Peyer's patch (tissue), 4 donors: ENCODE results near the gene EVL. TPM values are rescaled to one million over a fixed set of nuclear protein-coding genes. Genes with fewer than 3 reads are reported as not detected.

ENCODE experiments used
- DNase-seq, 3 donors: peaks; one replicate each; pipeline ENCODE4 v3.0.0-alpha.2; 2017 to 2019
- H3K27ac ChIP-seq, 4 donors: fragments of 200-600 bp; sonication (generic); one replicate each; pipeline ENCODE4 v1.5.1; 2016 to 2019
- H3K27me3 ChIP-seq, 2 donors: fragments of 200-600 bp; sonication (generic); one replicate each; pipeline ENCODE4 v1.5.1; 2019
- H3K36me3 ChIP-seq, 3 donors: fragments of 200-600 bp; sonication (generic); one replicate each; pipeline ENCODE4 v1.5.1; 2016 to 2019
- H3K4me1 ChIP-seq, 4 donors: fragments of 200-600 bp; sonication (generic); one replicate each; pipeline ENCODE4 v1.5.1; 2016 to 2019
- H3K4me3 ChIP-seq, 4 donors: fragments of 200-600 bp; sonication (generic); 1 replicate in 3 of 4; 2 replicates in 1 of 4; pipeline ENCODE4 v1.5.1; 2016 to 2019; ENCODE audit warnings: mild to moderate bottlenecking in 1 of 4
- H3K9me3 ChIP-seq, 4 donors: fragments of 200-600 bp; sonication (generic); one replicate each; pipeline ENCODE4 v1.5.1; 2016 to 2019; ENCODE audit warnings: mild to moderate bottlenecking in 1 of 4
- POLR2A ChIP-seq, 2 donors: fragments of 450-650 bp; IDR thresholded peaks; one replicate each; pipeline ENCODE4 v1.5.1; 2017; ENCODE audit warnings: antibody characterized with exemption in 2 of 2, mild to moderate bottlenecking in 2 of 2, moderate library complexity in 2 of 2
- total RNA-seq, 4 donors: library from RNA; depleted of rRNA; stranded (reverse); fragments of >200 nt; gene quantifications; one replicate each; pipeline ENCODE4 v1.1.0, GENCODE V29; 2016
- TF ChIP-seq, protein P1 (sequence below), 6 experiments: fragments of 450-650 bp in 4 of 6; fragments of 200-600 bp in 2 of 6; sonication (generic) in 1 of 6; IDR thresholded peaks; one replicate each; pipeline ENCODE4 v1.5.1; 2017 to 2019; ENCODE audit warnings: antibody characterized with exemption in 6 of 6, mild to moderate bottlenecking in 3 of 6, moderate library complexity in 1 of 6

Gene EVL
- total RNA-seq, 4 donors from 2014 or later, result 44.9 to 409 (median 110) TPM

DNA sequence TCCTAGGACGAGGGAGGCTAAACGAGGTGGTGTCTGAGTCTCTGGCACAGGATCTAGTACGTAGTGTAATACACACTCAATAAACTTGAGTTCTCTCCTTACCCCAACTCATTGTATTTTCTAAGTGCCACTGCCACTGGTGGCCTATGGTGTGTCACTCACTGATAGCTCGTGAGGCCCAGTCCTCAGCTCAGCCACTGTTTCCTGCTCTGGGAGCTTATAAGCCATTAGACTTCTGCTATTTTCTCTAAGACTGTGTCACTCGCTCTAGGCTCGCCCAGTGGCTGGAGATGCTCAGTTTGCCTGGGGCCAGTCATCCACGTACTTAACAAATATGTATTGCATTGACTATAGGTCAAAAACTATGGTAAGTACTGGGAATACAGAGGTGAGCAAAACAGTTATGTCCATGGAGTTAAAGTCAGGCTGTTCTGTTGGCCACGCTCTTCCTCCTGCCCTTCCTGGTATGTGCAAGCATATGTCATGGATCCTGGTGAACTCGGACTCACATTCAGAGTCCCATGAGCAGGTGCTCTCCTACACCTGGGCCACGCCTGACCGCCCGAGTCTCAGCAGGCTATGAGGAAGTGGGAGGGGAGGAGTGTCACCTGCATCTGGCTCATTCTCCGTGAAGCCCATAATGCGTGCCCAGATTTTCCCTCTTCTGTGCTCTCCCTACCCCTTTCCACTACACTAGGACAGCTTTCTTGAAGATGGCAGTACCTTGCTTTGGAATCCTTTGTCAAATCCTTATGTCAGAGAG lies 52.6 kb downstream of the EVL start:
- peak in 2 of 3 donors; percentile 72 to 77 for DNase-seq
- Histone ChIP-seq H3K36me3 (no peaks in the 10 kb centered on the region), H3K9me3 (no peaks in the 10 kb centered on the region), H3K4me3 (no peak overlapping the region), H3K27ac (no peak overlapping the region), H3K4me1 (no peaks in the 10 kb centered on the region), H3K27me3 (no peaks in the 10 kb centered on the region)
- TF ChIP-seq, protein P1, sequence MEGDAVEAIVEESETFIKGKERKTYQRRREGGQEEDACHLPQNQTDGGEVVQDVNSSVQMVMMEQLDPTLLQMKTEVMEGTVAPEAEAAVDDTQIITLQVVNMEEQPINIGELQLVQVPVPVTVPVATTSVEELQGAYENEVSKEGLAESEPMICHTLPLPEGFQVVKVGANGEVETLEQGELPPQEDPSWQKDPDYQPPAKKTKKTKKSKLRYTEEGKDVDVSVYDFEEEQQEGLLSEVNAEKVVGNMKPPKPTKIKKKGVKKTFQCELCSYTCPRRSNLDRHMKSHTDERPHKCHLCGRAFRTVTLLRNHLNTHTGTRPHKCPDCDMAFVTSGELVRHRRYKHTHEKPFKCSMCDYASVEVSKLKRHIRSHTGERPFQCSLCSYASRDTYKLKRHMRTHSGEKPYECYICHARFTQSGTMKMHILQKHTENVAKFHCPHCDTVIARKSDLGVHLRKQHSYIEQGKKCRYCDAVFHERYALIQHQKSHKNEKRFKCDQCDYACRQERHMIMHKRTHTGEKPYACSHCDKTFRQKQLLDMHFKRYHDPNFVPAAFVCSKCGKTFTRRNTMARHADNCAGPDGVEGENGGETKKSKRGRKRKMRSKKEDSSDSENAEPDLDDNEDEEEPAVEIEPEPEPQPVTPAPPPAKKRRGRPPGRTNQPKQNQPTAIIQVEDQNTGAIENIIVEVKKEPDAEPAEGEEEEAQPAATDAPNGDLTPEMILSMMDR (IDR thresholded peaks at IDR 0.05), result no peak
- no peak for TF ChIP-seq POLR2A (IDR thresholded peaks at IDR 0.05)

DNA sequence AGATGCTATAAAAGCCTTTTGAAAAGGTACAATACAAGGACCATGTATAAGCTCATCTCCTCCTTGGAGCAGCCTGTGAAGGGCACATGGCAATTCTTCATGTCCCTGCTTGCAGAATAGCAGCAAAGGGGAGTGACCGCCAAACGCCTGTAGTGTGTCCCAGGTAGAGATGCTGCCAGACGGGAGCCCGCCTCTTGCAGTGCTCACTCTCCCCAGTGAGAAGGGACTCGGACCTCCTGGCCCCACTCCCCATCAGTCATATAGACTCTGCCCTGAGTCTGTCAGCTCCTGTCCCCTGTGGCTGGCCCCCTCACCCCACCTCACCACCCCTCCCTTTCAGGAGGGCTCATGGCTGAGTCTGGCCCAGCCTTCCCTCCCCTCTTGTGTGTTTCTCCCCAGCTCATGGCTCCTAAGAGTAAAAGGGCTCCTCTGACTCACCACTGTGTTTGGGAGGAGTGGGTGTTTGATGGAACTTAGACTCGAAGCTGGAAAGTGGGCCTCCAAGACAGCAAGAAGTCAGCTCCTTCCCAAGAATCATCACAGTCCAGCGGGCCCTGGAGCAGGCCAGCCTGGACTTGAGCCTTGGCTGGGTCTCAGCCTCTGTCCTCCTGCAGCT lies 53.3 kb downstream of the EVL start:
- Histone ChIP-seq H3K4me3 (no peak overlapping the region), H3K36me3 (no peaks in the 10 kb centered on the region), H3K27me3 (no peaks in the 10 kb centered on the region), H3K27ac (no peak overlapping the region), H3K9me3 (no peaks in the 10 kb centered on the region), H3K4me1 (no peaks in the 10 kb centered on the region)
- TF ChIP-seq, protein P1 (IDR thresholded peaks at IDR 0.05), result no peak
- no peak for TF ChIP-seq POLR2A (IDR thresholded peaks at IDR 0.05)
- no peak for DNase-seq

DNA sequence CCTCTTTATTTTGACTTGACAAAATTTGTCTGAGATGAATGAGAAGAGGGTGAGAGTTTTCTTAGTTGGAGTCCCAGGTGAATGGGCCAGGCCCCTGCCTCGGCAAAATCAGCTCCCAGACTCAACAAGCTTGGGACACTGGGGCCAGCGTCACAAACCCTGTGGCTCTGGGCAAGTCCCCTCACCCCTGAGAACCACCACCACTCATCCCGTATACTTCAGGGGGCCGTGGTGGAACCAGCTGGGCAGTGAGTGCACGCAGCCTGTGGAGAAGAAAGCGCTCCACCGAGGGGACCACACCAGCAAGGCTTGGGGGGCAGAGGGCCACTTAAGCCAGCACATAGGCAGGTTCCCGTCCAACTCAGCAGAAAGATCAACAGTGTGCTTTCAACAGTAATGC lies 54.0 kb downstream of the EVL start:
- no peaks in the 10 kb centered on the region for H3K36me3 ChIP-seq
- no peak for DNase-seq

DNA sequence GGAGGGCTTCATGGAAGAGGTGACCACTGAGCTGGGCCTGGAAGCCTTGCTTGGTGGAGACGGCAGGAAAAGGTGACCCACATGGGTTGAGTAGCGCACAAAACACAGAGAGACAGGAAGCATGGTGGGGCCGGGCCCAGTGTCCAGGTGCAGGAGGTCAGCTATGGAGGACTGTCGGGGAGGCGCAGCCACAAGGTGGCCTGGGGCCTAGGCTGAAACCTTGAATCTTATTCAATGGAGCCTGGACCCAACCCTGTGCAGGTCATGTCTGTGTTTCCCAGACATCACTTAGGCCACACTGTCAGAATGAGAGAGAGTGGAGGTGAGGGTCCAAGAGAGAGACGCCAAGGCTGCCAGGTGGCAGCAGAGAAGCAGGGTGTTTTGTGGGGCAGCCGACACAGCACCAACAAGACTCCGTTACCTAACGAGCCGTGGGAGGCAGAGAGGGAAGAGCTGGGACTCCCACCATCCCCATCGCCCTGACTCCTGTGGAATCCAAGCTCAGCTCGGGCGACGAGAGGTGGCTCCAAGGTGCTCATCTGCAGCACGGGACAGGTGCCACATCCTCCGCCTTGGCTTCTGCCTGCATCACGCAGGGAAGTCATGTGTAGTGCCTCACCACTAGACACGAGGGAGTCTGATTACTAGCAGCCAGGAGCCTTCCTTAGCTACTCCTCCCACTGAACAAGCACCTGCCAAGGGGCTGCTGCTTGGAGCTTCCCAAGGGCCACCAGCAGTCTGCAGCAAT lies 55.5 kb downstream of the EVL start:
- no peaks in the 10 kb centered on the region for H3K9me3 ChIP-seq
- H3K4me3 ChIP-seq, result no peak overlapping the region
- no peak overlapping the region for H3K27ac ChIP-seq
- no peaks in the 10 kb centered on the region for H3K4me1 ChIP-seq
- no peaks in the 10 kb centered on the region for H3K27me3 ChIP-seq
- no peaks in the 10 kb centered on the region for H3K36me3 ChIP-seq
- no peak for DNase-seq
- no peak for TF ChIP-seq POLR2A (IDR thresholded peaks at IDR 0.05)

More for the DNA sequence above, 54.0 kb downstream of the EVL start:
- no peaks in the 10 kb centered on the region for H3K4me1 ChIP-seq
- no peak overlapping the region for H3K27ac ChIP-seq
- no peaks in the 10 kb centered on the region for H3K27me3 ChIP-seq
- TF ChIP-seq POLR2A (IDR thresholded peaks at IDR 0.05), result no peak
- TF ChIP-seq, protein P1 (IDR thresholded peaks at IDR 0.05), result no peak
- H3K4me3 ChIP-seq, result no peak overlapping the region
- H3K9me3 ChIP-seq, result no peaks in the 10 kb centered on the region

DNA sequence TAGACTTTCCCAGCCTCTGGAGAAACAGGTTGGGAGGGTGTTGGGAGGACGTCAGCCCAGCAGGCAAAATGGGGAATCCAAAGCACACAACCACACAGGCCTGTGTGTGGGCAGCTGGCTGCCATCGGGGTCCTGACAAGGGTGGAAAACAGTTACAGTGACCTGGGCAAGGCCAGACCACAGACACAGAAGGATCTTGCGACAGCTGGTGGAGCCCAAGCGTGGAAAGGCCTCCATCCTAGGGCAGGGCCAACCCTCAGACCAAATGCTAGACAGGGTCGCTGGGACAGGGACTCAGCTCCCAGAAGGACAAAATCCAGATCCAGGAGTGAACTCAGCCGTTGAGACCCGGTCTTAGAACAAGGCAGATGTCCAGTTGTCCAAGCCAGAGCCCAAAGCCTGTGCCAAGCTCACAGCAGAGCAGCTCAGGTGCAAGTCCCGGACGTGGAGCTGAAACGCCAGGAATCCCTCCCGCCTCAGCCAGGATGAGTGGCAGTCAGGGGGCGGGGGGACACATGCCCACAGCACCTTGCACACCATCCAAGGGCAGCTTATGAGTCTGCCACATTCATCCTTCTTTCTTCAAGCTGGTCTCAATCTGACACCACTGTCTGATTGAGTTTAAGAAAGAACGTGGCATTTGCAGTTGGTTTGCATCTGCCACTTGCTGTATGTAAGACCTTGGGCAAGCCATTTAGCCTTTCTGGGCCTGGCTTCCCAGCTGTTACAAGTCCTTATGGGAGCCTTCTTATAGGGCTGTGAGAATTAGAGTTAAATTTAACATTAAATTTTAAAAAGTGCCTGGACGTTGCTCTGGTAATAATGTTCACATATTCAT lies 56.6 kb downstream of the EVL start:
- DNase-seq, result no peak
- H3K4me3 ChIP-seq, result no peak overlapping the region
- no peak for TF ChIP-seq POLR2A (IDR thresholded peaks at IDR 0.05)
- TF ChIP-seq, protein P1 (IDR thresholded peaks at IDR 0.05), result no peak
- H3K9me3 ChIP-seq, result no peaks in the 10 kb centered on the region
- peaks cover 0 to 8% (median 0%) of the 10 kb centered on the region in 3 donors for H3K36me3 ChIP-seq
- H3K27ac ChIP-seq, result no peak overlapping the region
- H3K4me1 ChIP-seq, result no peaks in the 10 kb centered on the region
- no peaks in the 10 kb centered on the region for H3K27me3 ChIP-seq
